A549 treated with dexamethasone at 1 μM for 4 hours (cell line): ENCODE data around the gene METRNL. TPM values are rescaled to one million over a fixed set of nuclear protein-coding genes. Genes with fewer than 3 reads are reported as not detected.

Source experiments
- total RNA-seq: library from RNA; stranded (reverse); fragments of 200-300 nt; extraction: Qiagen RNA extraction; gene quantifications from 5 replicates; pipeline ENCODE4 v1.2.3, GENCODE V29; 2022

METRNL gene
- total RNA-seq, result 29.5 to 44.4 TPM (median 37.1 TPM) in 5 replicates

DNA sequence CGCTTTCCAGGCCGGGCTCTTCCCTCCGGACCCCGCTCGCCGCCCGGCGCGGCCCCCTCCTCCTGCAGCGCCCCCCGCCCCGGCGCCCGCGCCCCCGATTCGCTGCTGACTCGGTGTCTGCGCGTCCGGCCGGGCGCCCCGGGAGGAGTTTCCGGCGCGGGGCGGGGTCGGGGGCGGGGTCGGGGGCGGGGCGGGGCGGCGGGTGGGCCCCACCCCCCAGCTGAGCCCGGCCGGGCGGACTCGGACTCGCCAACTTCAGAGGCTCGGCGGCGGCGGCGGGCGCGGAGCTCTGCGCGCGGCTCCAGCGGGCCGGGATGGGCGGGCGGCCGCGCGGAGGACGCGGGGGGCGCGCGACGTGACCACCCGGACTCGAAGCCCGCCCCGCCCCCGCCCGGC, at the start of gene METRNL:
METRNL (plus strand) TSS at position 258 of the 396 bp plus-strand sequence. CDS start 207 bp downstream, outside the sequence.

Other genes with a start within 250 kb of the METRNL start
- 0.02 to 0.06 TPM in 2 of 5 replicates, not detected in the others for gene ZNF750, start 239.6 kb upstream of the METRNL start, total RNA-seq